ENCODE data around the gene MCFD2. TPM values are rescaled to one million over a fixed set of nuclear protein-coding genes. Genes with fewer than 3 reads are reported as not detected.

The MCFD2 gene
- total RNA-seq, 3 donors from 2014 or later = 83.0 to 94.8 (median 89.8) TPM

GRCh38 chr2:46858702-46859090 is 56.9 kb downstream of the MCFD2 start:
- Histone ChIP-seq H3K27me3 (no peaks in the 10 kb centered on the region), H3K36me3 (no peaks in the 10 kb centered on the region), H3K27ac (peak overlapping the region; percentile 84 to 88), H3K4me1 (peaks cover 11 to 15% of the 10 kb centered on the region in 2 donors), H3K9me3 (no peaks in the 10 kb centered on the region), H3K4me3 (no peak overlapping the region)
- intact Hi-C loops (cut with DNase I; ENCODE audit: low total_unique reads) = no loop called here
- DNase-seq (ENCODE audit: low spot score in 2 of 2) = no peak
- TF ChIP-seq POLR2A (IDR thresholded peaks at IDR 0.05) (no peak), POLR2AphosphoS5 (IDR thresholded peaks at IDR 0.05) (peak in 1 of 3 donors; percentile 36)

- TF ChIP-seq POLR2AphosphoS5 (IDR thresholded peaks at IDR 0.05) (no peak), POLR2A (IDR thresholded peaks at IDR 0.05) (no peak), CTCF (IDR thresholded peaks at IDR 0.05) (no peak)
- Histone ChIP-seq H3K4me1 (peaks cover 11 to 15% of the 10 kb centered on the region in 2 donors), H3K9me3 (no peaks in the 10 kb centered on the region), H3K4me3 (no peak overlapping the region), H3K27me3 (no peaks in the 10 kb centered on the region), H3K36me3 (no peaks in the 10 kb centered on the region), H3K27ac (peak overlapping the region; percentile 84 to 88)
- intact Hi-C loops (cut with DNase I; ENCODE audit: low total_unique reads) = no loop called here
- DNase-seq (ENCODE audit: low spot score in 2 of 2) = no peak
Observed at GRCh38 chr2:46857871-46858701, 57.5 kb downstream of the MCFD2 start.

- no peaks in the 10 kb centered on the region for H3K27me3 ChIP-seq
- no peak for DNase-seq (ENCODE audit: low spot score in 2 of 2)
- H3K27ac ChIP-seq = peak overlapping the region; percentile 88 to 89
- H3K4me1 ChIP-seq = peaks cover 11 to 15% of the 10 kb centered on the region in 2 donors
- no peaks in the 10 kb centered on the region for H3K36me3 ChIP-seq
- no peaks in the 10 kb centered on the region for H3K9me3 ChIP-seq
- TF ChIP-seq CTCF (IDR thresholded peaks at IDR 0.05) = no peak
- no peak for TF ChIP-seq POLR2A (IDR thresholded peaks at IDR 0.05)
- no peak for TF ChIP-seq POLR2AphosphoS5 (IDR thresholded peaks at IDR 0.05)
- no peak overlapping the region for H3K4me3 ChIP-seq
- intact Hi-C loops (cut with DNase I; ENCODE audit: low total_unique reads) = no loop called here
Observed at GRCh38 chr2:46856336-46856735, 59.3 kb downstream of the MCFD2 start.

GRCh38 chr2:46855805-46856204 is 59.8 kb downstream of the MCFD2 start:
- Histone ChIP-seq H3K9me3 (no peaks in the 10 kb centered on the region), H3K36me3 (no peaks in the 10 kb centered on the region), H3K27ac (peak overlapping the region; percentile 88 to 89), H3K27me3 (no peaks in the 10 kb centered on the region), H3K4me1 (peaks cover 11 to 15% of the 10 kb centered on the region in 2 donors), H3K4me3 (no peak overlapping the region)
- no peak for DNase-seq (ENCODE audit: low spot score in 2 of 2)
- intact Hi-C loops (cut with DNase I; ENCODE audit: low total_unique reads) = no loop called here
- TF ChIP-seq POLR2A (IDR thresholded peaks at IDR 0.05) (no peak), CTCF (IDR thresholded peaks at IDR 0.05) (no peak), POLR2AphosphoS5 (IDR thresholded peaks at IDR 0.05) (no peak)

GRCh38 chr2:46854260-46854659 is 61.3 kb downstream of the MCFD2 start:
- Histone ChIP-seq H3K27ac (peak overlapping the region; percentile 88 to 89), H3K4me1 (peaks cover 22 to 26% of the 10 kb centered on the region in 2 donors), H3K27me3 (no peaks in the 10 kb centered on the region), H3K9me3 (no peaks in the 10 kb centered on the region), H3K36me3 (no peaks in the 10 kb centered on the region), H3K4me3 (no peak overlapping the region)
- no peak for TF ChIP-seq POLR2AphosphoS5 (IDR thresholded peaks at IDR 0.05)
- TF ChIP-seq POLR2A (IDR thresholded peaks at IDR 0.05) = no peak
- no peak for TF ChIP-seq CTCF (IDR thresholded peaks at IDR 0.05)
- intact Hi-C loops (cut with DNase I; ENCODE audit: low total_unique reads) = loop anchor here (5.0 kb wide), 1 partner anchor 57 kb away; no protein-coding TSS in a partner anchor
- DNase-seq (ENCODE audit: low spot score in 2 of 2) = no peak

Measured in breast epithelium (tissue), 4 donors.